HepG2 (cell line): Measurements from ENCODE around the gene IMPACT.

Experiments
- KDM5B ChIP-seq: sonication (generic); formaldehyde crosslinking; IDR thresholded peaks from 2 replicates; pipeline ENCODE4 v1.4.0; 2020; ENCODE audit warnings: missing genetic modification reagents, mild to moderate bottlenecking, borderline replicate concordance
- MED1 ChIP-seq: sonication (generic); formaldehyde crosslinking; IDR thresholded peaks from 2 replicates; pipeline ENCODE4 v1.4.0; 2020; ENCODE audit warnings: missing genetic modification reagents
- RAD21 ChIP-seq: fragments of 450-650 bp; formaldehyde crosslinking; IDR thresholded peaks from 2 replicates; pipeline ENCODE4 v1.5.0; 2020; ENCODE audit warnings: mild to moderate bottlenecking
- SAFB2 ChIP-seq: sonication (generic); formaldehyde crosslinking; IDR thresholded peaks from 2 replicates; pipeline ENCODE4 v1.5.1; 2020; ENCODE audit warnings: missing genetic modification reagents, low read depth, mild to moderate bottlenecking, borderline replicate concordance
- SRSF9 ChIP-seq: fragments of 200-400 bp; formaldehyde crosslinking; IDR thresholded peaks from 2 replicates; pipeline ENCODE4 v1.6.1; 2018; ENCODE audit warnings: borderline replicate concordance, mild to moderate bottlenecking, low read depth, low read length; ENCODE audit not compliant: insufficient read depth, poor library complexity, severe bottlenecking
- ZFY ChIP-seq: sonication (generic); formaldehyde crosslinking; IDR thresholded peaks from 2 replicates; pipeline ENCODE4 v1.4.0; 2020; ENCODE audit warnings: missing genetic modification reagents
- TF ChIP-seq, protein P1 (sequence below): IDR thresholded peaks from 2 replicates; pipeline ENCODE4 v1.6.1; 2016; ENCODE audit warnings: missing biosample characterization, missing genetic modification reagents, low read depth
- TF ChIP-seq, protein P2 (sequence below): sonication (generic); formaldehyde crosslinking; IDR thresholded peaks from 2 replicates; pipeline ENCODE4 v1.5.0; 2020; ENCODE audit warnings: mild to moderate bottlenecking, missing genetic modification reagents, moderate library complexity
- TF ChIP-seq, protein P3 (sequence below): sonication (generic); formaldehyde crosslinking; IDR thresholded peaks from 2 replicates; pipeline ENCODE4 v1.5.1; 2020; ENCODE audit warnings: mild to moderate bottlenecking, missing genetic modification reagents, moderate library complexity
- TF ChIP-seq, protein P4 (sequence below): sonication (generic); formaldehyde crosslinking; IDR thresholded peaks from 2 replicates; pipeline ENCODE4 v1.5.1; 2020; ENCODE audit warnings: missing genetic modification reagents, mild to moderate bottlenecking, borderline replicate concordance

DNA sequence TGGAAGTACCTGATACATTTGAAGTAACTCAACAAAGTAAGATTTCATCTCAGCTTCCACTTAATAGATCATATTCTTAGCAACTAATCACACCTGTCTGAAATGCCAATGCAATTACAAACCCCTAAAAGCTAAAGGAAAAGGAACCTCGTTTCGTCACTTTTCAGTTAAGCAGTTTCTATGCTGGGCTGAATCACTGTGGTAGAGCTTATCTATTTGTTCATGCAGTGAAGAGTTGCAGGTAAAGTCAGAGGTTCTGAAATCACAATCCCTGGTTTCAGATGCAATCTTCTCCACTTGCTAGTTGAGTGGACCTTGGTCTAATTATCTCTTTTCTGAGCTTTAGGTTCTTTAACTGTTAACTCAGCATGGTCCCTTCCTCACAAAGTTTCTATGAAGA is 40.3 kb downstream of the IMPACT start:
- TF ChIP-seq MED1 (CRISPR knock-in tag) (no peak), SRSF9 (no peak), SAFB2 (CRISPR knock-in tag) (no peak), RAD21 (CRISPR knock-in tag) (no peak), KDM5B (CRISPR knock-in tag) (no peak), ZFY (CRISPR knock-in tag) (no peak)
- TF ChIP-seq, protein P1, sequence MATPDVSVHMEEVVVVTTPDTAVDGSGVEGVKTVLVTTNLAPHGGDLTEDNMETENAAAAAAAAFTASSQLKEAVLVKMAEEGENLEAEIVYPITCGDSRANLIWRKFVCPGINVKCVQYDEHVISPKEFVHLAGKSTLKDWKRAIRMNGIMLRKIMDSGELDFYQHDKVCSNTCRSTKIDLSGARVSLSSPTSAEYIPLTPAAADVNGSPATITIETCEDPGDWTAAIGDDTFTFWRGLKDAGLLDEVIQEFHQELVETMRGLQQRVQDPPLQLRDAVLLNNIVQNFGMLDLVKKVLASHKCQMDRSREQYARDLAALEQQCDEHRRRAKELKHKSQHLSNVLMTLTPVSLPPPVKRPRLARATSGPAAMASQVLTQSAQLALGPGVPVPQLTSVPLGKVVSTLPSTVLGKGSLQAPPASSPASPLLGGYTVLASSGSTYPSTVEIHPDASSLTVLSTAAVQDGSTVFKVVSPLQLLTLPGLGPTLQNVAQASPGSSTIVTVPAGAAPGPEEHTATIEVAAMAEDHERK (CRISPR knock-in tag) = no peak
- TF ChIP-seq, protein P2, sequence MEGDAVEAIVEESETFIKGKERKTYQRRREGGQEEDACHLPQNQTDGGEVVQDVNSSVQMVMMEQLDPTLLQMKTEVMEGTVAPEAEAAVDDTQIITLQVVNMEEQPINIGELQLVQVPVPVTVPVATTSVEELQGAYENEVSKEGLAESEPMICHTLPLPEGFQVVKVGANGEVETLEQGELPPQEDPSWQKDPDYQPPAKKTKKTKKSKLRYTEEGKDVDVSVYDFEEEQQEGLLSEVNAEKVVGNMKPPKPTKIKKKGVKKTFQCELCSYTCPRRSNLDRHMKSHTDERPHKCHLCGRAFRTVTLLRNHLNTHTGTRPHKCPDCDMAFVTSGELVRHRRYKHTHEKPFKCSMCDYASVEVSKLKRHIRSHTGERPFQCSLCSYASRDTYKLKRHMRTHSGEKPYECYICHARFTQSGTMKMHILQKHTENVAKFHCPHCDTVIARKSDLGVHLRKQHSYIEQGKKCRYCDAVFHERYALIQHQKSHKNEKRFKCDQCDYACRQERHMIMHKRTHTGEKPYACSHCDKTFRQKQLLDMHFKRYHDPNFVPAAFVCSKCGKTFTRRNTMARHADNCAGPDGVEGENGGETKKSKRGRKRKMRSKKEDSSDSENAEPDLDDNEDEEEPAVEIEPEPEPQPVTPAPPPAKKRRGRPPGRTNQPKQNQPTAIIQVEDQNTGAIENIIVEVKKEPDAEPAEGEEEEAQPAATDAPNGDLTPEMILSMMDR (CRISPR knock-in tag) = no peak
- TF ChIP-seq, protein P3, sequence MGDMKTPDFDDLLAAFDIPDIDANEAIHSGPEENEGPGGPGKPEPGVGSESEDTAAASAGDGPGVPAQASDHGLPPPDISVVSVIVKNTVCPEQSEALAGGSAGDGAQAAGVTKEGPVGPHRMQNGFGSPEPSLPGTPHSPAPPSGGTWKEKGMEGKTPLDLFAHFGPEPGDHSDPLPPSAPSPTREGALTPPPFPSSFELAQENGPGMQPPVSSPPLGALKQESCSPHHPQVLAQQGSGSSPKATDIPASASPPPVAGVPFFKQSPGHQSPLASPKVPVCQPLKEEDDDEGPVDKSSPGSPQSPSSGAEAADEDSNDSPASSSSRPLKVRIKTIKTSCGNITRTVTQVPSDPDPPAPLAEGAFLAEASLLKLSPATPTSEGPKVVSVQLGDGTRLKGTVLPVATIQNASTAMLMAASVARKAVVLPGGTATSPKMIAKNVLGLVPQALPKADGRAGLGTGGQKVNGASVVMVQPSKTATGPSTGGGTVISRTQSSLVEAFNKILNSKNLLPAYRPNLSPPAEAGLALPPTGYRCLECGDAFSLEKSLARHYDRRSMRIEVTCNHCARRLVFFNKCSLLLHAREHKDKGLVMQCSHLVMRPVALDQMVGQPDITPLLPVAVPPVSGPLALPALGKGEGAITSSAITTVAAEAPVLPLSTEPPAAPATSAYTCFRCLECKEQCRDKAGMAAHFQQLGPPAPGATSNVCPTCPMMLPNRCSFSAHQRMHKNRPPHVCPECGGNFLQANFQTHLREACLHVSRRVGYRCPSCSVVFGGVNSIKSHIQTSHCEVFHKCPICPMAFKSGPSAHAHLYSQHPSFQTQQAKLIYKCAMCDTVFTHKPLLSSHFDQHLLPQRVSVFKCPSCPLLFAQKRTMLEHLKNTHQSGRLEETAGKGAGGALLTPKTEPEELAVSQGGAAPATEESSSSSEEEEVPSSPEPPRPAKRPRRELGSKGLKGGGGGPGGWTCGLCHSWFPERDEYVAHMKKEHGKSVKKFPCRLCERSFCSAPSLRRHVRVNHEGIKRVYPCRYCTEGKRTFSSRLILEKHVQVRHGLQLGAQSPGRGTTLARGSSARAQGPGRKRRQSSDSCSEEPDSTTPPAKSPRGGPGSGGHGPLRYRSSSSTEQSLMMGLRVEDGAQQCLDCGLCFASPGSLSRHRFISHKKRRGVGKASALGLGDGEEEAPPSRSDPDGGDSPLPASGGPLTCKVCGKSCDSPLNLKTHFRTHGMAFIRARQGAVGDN (CRISPR knock-in tag) = no peak
- TF ChIP-seq, protein P4, sequence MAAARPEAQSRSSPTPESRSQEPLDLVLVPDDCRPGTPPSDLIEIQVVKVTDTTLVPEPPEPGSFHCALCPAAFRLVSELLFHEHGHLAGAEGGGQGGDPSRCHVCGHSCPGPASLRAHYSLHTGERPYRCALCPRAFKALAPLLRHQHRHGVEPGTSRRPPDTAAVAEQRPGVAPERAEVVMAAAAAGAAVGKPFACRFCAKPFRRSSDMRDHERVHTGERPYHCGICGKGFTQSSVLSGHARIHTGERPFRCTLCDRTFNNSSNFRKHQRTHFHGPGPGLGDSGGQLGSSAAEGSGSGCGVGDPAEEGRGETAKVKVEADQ (CRISPR knock-in tag) = no peak
